Adrenal gland (tissue), 12 donors: ENCODE results near the gene SH3BGRL3. TPM values are rescaled to one million over a fixed set of nuclear protein-coding genes. Genes with fewer than 3 reads are reported as not detected.

ENCODE experiments used
- DNase-seq, 7 donors: peaks; one replicate each; pipeline ENCODE4 v3.0.0-alpha.2; 2019 to 2020
- H3K27ac ChIP-seq, 5 donors: fragments of 200-600 bp; sonication (generic) in 4 of 5; 1 replicate in 3 of 5; 2 replicates in 2 of 5; pipeline versions ENCODE4 v1.5.1 to v1.8.0; 2016 to 2020; ENCODE audit warnings: mild to moderate bottlenecking in 1 of 5
- H3K27me3 ChIP-seq: fragments of 200-600 bp; 2 replicates; pipeline ENCODE4 v1.8.0; 2021
- H3K36me3 ChIP-seq, 2 donors: fragments of 200-600 bp; replicated peaks in 1 of 2; 1 replicate in 1 of 2; 2 replicates in 1 of 2; pipeline versions ENCODE4 v1.5.1 to v1.8.0; 2018 to 2022
- H3K4me1 ChIP-seq, 2 donors: fragments of 200-600 bp; replicated peaks in 1 of 2; 1 replicate in 1 of 2; 2 replicates in 1 of 2; pipeline versions ENCODE4 v1.5.1 to v1.8.0; 2018 to 2021
- H3K4me3 ChIP-seq, 4 donors: fragments of 200-600 bp; sonication (generic) in 3 of 4; one replicate each; pipeline ENCODE4 v1.5.1; 2016 to 2018
- H3K9me3 ChIP-seq, 3 donors: fragments of 200-600 bp; sonication (generic) in 1 of 3; replicated peaks in 1 of 3; 1 replicate in 2 of 3; 2 replicates in 1 of 3; pipeline versions ENCODE4 v1.5.1 to v1.8.0; 2016 to 2021
- POLR2A ChIP-seq, 2 donors: fragments of 450-650 bp; IDR thresholded peaks; one replicate each; pipeline ENCODE4 v1.6.1; 2017; ENCODE audit warnings: antibody characterized with exemption in 2 of 2, mild to moderate bottlenecking in 2 of 2, moderate library complexity in 1 of 2
- WGBS, 4 donors: extraction: QIAGEN DNeasy Blood & Tissue Kit in 2 of 4; methylation state at CpG; one replicate each; pipeline versions ENCODE4 v1.1.5 to v1.1.7; 2013 to 2017; 5-methylcytosine and 5-hydroxymethylcytosine counted together
- intact Hi-C, 2 donors: fragments of 100-400 bp; cut with DNase I; formaldehyde crosslinking; loops; one replicate each; pipeline versions ENCODE4 v1.14.1 to v1.15.0; 2022 to 2023
- polyA plus RNA-seq, 3 donors: library from polyadenylated mRNA; stranded (reverse); fragments of 200-250 nt in 2 of 3; fragments of 350-450 nt in 1 of 3; fragmentation: Illumina TruSeq in 1 of 3; extraction: RNeasy Lipid Tissue Mini Kit (QIAGEN cat#74804) in 1 of 3; gene quantifications; one replicate each; pipeline ENCODE4 v1.2.3, GENCODE V29; 2013 to 2014
- total RNA-seq, 9 donors: library from RNA; depleted of rRNA in 4 of 9; stranded (reverse); fragments of >200 nt in 4 of 9; fragments of 120-200 nt in 1 of 9; fragmentation: NEBNext Ultra II Directional in 1 of 9; extraction: Animal tissue kit (Norgen Biotek cat#: 25700) in 1 of 9; gene quantifications; one replicate each; pipeline versions ENCODE4 v1.1.0 to v1.2.4, GENCODE V29; 2013 to 2023
- TF ChIP-seq, protein P1 (sequence below), 6 experiments: fragments of 450-650 bp in 4 of 6; fragments of 200-600 bp in 2 of 6; sonication (generic) in 1 of 6; IDR thresholded peaks; 1 replicate in 5 of 6; 2 replicates in 1 of 6; pipeline versions ENCODE4 v1.5.1 to v1.8.0; 2016 to 2021; ENCODE audit warnings: antibody characterized with exemption in 6 of 6, mild to moderate bottlenecking in 2 of 6, moderate library complexity in 1 of 6
- donor health status: healthy with polysubstance abuse.
- donor health status: Bipolar disorder and iron deficiency.
- donor health status: DM: yes; HTN: yes; CAD: no.
- donor health status: DM: no; HTN: no; CAD: no.
- donor health status: DM: no; HTN: no; CAD: no.
- donor health status: DM: yes; HTN: yes; CAD: no.

SH3BGRL3 gene
- total and polyA plus RNA-seq, 12 donors: 21.0 to 350 (median 92.8) TPM

DNA sequence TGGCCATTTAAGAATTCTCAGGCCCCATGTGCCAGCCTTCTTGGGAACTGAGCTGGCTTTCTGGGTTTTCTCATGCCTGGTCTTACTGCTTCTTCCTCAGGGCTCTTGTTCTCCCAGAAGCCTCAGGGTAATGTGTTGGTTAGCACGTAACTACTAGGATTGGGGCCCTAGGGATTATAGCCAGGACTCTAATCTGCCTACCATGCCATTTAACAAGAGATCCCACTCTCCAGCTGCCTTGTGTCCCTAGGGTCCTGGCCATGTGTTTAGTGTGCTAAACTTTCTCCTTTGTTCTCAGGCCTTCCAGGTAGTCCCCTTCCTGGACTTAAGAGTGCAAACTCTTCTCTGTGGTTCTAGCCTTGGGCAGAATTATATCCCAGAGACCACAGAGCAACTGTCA is 2.2 kb upstream of the SH3BGRL3 start:
- intact Hi-C loops: no loop called here
- H3K4me3 ChIP-seq: no peak overlapping the region
- WGBS, 4 donors: 97 to 100% (median 100%) methylated on average over 1 of the region's 1 CpG
- H3K27ac ChIP-seq: no peak overlapping the region
- no peak for DNase-seq
- no peaks in the 10 kb centered on the region for H3K36me3 ChIP-seq
- no peaks in the 10 kb centered on the region for H3K27me3 ChIP-seq
- no peaks in the 10 kb centered on the region for H3K9me3 ChIP-seq
- no peak for TF ChIP-seq POLR2A (IDR thresholded peaks at IDR 0.05)
- TF ChIP-seq, protein P1, sequence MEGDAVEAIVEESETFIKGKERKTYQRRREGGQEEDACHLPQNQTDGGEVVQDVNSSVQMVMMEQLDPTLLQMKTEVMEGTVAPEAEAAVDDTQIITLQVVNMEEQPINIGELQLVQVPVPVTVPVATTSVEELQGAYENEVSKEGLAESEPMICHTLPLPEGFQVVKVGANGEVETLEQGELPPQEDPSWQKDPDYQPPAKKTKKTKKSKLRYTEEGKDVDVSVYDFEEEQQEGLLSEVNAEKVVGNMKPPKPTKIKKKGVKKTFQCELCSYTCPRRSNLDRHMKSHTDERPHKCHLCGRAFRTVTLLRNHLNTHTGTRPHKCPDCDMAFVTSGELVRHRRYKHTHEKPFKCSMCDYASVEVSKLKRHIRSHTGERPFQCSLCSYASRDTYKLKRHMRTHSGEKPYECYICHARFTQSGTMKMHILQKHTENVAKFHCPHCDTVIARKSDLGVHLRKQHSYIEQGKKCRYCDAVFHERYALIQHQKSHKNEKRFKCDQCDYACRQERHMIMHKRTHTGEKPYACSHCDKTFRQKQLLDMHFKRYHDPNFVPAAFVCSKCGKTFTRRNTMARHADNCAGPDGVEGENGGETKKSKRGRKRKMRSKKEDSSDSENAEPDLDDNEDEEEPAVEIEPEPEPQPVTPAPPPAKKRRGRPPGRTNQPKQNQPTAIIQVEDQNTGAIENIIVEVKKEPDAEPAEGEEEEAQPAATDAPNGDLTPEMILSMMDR (IDR thresholded peaks at IDR 0.05): no peak
- peaks cover 14 to 38% of the 10 kb centered on the region in 2 donors for H3K4me1 ChIP-seq

DNA sequence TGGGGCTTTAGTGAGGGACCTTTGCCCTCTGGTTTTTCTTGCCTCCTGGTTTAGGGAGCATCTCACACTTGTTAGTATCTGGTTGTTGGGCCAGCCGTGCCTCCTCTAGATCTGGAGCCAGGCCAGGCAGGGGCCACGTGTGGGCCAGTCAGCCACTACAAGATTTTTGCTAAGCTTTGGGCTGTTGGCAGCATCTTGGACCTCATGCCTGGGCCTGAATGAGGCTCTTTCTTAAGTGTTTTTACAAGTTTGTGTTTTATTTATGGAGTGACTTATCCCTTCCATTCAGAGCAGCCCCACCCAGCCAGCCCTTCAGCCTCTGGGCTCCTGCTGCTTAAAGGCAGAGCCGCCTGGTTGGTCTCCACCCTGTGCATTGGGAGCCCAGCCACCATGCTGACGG is 1.6 kb upstream of the SH3BGRL3 start:
- Histone ChIP-seq H3K4me1 (peaks cover 14 to 38% of the 10 kb centered on the region in 2 donors), H3K27me3 (no peaks in the 10 kb centered on the region), H3K36me3 (no peaks in the 10 kb centered on the region), H3K9me3 (no peaks in the 10 kb centered on the region), H3K4me3 (no peak overlapping the region), H3K27ac (peak overlapping the region in 4 of 5 donors; percentile 0 to 97 (median 86))
- intact Hi-C loops: no loop called here
- 63 to 74% (median 67%) methylated on average over 4 of the region's 4 CpGs for WGBS, 4 donors
- no peak for TF ChIP-seq POLR2A (IDR thresholded peaks at IDR 0.05)
- TF ChIP-seq, protein P1 (IDR thresholded peaks at IDR 0.05): no peak
- DNase-seq: no peak

GRCh38 chr1:26278724-26279455 is 996 bp upstream of the SH3BGRL3 start:
- Histone ChIP-seq H3K27me3 (no peaks in the 10 kb centered on the region), H3K36me3 (no peaks in the 10 kb centered on the region), H3K9me3 (no peaks in the 10 kb centered on the region), H3K4me1 (peaks cover 14 to 39% of the 10 kb centered on the region in 2 donors), H3K4me3 (peak overlapping the region in 1 of 4 donors; percentile 87), H3K27ac (peak overlapping the region; percentile 35 to 97 (median 83))
- intact Hi-C loops: no loop called here
- TF ChIP-seq, protein P1 (IDR thresholded peaks at IDR 0.05): no peak
- peak; percentile 13 to 21 for TF ChIP-seq POLR2A (IDR thresholded peaks at IDR 0.05)
- WGBS, 4 donors: 55 to 67% (median 60%) methylated on average over 7 to 9 of the region's 9 CpGs
- peak in 3 of 7 donors; percentile 44 to 67 (median 54) for DNase-seq

DNA sequence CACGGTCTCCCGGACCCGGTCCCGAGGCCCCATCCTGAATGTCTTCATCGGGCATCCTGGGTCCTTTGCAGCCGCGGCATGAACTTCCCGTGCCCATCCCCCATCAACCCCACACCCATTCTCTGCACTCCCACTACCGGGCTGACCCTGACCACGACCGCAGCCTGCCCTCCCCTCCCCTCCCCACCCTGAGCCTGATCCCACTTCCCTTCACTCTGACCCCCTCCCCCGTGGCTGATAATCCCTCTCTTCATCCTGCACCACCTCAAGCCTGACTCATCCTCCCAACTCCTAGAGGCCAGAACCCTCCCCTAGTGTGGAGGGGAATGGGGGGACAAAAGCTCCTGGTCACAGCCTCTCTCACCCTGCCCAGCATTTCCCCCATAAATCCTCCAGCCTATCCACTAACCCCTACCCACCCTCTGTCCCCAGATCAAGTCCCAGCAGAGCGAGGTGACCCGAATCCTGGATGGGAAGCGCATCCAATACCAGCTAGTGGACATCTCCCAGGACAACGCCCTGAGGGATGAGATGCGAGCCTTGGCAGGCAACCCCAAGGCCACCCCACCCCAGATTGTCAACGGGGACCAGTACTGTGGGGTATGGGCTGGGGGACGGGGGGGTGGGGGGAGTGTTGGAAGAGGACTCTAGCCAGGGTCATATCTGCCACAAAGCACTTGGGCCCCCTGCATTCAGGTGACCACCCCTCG is 602 bp downstream of the SH3BGRL3 start:
- Histone ChIP-seq H3K4me3 (peak overlapping the region in 3 of 4 donors; percentile 77 to 87 (median 80)), H3K27me3 (no peaks in the 10 kb centered on the region), H3K27ac (peak overlapping the region; percentile 52 to 97 (median 83)), H3K9me3 (no peaks in the 10 kb centered on the region), H3K4me1 (peaks cover 14 to 48% of the 10 kb centered on the region in 2 donors), H3K36me3 (no peaks in the 10 kb centered on the region)
- DNase-seq: peak in 2 of 7 donors; percentile 38 to 68
- intact Hi-C loops: loop anchor here in 1 of 2 donors (5.0 kb wide), 1 partner anchor 42 kb away; no protein-coding TSS in a partner anchor
- WGBS, 4 donors: 26 to 31% (median 28%) methylated on average over 7 to 20 of the region's 20 CpGs
- TF ChIP-seq, protein P1 (IDR thresholded peaks at IDR 0.05): no peak
- no peak for TF ChIP-seq POLR2A (IDR thresholded peaks at IDR 0.05)
